Activated T-cell treated with anti-CD3 and anti-CD28 coated beads, Interleukin-2, amount 50 U/mL, for 72 hours (primary cell): ENCODE measurements around the gene ZMAT5. TPM values are rescaled to one million over a fixed set of nuclear protein-coding genes. Genes with fewer than 3 reads are reported as not detected.

ENCODE experiments used
- ATAC-seq, 2 donors: fragments of 150-1000 bp; cut with Tn5 transposase; replicated peaks in 1 of 2; 2 replicates each; pipeline ENCODE4 v1.10.0; 2021; ENCODE audit warnings: moderate library complexity in 2 of 2, mild to moderate bottlenecking in 1 of 2
- DNase-seq, 2 donors: peaks; one replicate each; pipeline ENCODE4 v3.0.0; 2021 to 2022; ENCODE audit warnings: mixed read lengths in 1 of 2
- H3K27ac Mint-ChIP-seq: one replicate; pipeline ENCODE4 v1.8.0; 2022; ENCODE audit warnings: mild to moderate bottlenecking, moderate library complexity, mixed read lengths
- H3K27me3 Mint-ChIP-seq: one replicate; pipeline ENCODE4 v1.8.0; 2022; ENCODE audit warnings: low read depth, mixed read lengths
- H3K36me3 Mint-ChIP-seq, 2 donors: one replicate each; pipeline ENCODE4 v1.8.0; 2022; ENCODE audit warnings: mixed read lengths in 2 of 2, mild to moderate bottlenecking in 1 of 2; ENCODE audit not compliant: insufficient read depth in 2 of 2
- H3K4me1 Mint-ChIP-seq: one replicate; pipeline ENCODE4 v1.8.0; 2022; ENCODE audit warnings: low read depth, mixed read lengths
- H3K4me3 Mint-ChIP-seq, 2 donors: one replicate each; pipeline ENCODE4 v1.8.0; 2022; ENCODE audit warnings: mild to moderate bottlenecking in 2 of 2, mixed read lengths in 2 of 2, moderate library complexity in 2 of 2
- H3K9me3 Mint-ChIP-seq, 2 donors: one replicate each; pipeline ENCODE4 v1.8.0; 2022; ENCODE audit warnings: mixed read lengths in 2 of 2
- total RNA-seq, 2 donors: library from RNA; stranded (reverse); gene quantifications; one replicate each; pipeline ENCODE4 v1.2.3, GENCODE V29; 2022

The ZMAT5 gene
- total RNA-seq, 2 donors from 2014 or later, result 29.1 to 34.4 TPM

DNA sequence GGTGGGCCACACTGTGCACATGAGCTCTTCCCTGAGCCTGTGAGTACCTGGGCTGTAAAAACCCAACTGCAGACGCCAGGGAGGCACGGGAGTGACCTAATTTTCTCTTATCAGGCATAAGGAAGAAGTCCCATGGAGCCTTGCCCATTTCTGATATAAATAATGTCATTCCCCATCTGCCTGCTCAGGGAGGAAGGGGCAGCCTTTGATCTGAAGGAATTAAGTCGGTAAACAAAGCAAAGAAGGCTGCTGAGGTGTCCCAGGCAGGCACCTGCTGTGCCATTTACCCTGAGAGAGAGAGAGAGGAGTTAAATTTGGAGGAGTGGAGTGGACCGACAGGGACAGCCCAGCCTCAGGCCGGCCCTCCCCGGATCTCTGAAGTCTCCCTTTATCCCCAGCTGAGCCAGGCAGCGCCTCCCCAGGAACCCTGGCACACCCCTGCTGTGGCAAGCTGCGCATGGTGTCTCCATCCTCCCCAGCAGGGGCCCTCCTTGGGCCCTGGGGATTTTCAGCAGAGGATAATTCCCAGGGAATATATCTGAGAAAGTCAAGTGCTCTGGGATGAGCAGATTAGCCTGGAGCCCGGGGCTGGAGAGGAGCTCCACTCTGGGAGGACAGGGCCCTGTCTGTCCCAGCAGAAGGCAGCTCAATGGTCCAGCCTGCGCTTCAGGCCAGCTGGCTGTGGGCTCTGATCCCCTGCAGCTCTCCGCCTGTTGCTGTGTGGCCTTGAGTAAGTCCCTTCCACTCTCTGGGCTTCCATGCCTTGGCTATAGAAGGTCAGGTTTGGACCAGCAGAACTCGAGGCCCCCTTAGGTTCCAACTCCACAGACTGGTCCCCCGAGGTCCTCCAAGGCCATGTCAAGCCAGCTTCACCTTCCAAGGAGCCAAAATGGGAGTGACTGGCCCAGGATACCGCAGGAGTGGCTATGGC lies 64.5 kb downstream of the ZMAT5 start:
- DNase-seq, result no peak
- Mint-ChIP-seq H3K27ac (no peak overlapping the region), H3K36me3 (no peaks in the 10 kb centered on the region), H3K27me3 (peaks cover 5% of the 10 kb centered on the region), H3K4me3 (no peak overlapping the region), H3K9me3 (no peaks in the 10 kb centered on the region), H3K4me1 (peaks cover 14% of the 10 kb centered on the region)
- ATAC-seq, result no peak

DNA sequence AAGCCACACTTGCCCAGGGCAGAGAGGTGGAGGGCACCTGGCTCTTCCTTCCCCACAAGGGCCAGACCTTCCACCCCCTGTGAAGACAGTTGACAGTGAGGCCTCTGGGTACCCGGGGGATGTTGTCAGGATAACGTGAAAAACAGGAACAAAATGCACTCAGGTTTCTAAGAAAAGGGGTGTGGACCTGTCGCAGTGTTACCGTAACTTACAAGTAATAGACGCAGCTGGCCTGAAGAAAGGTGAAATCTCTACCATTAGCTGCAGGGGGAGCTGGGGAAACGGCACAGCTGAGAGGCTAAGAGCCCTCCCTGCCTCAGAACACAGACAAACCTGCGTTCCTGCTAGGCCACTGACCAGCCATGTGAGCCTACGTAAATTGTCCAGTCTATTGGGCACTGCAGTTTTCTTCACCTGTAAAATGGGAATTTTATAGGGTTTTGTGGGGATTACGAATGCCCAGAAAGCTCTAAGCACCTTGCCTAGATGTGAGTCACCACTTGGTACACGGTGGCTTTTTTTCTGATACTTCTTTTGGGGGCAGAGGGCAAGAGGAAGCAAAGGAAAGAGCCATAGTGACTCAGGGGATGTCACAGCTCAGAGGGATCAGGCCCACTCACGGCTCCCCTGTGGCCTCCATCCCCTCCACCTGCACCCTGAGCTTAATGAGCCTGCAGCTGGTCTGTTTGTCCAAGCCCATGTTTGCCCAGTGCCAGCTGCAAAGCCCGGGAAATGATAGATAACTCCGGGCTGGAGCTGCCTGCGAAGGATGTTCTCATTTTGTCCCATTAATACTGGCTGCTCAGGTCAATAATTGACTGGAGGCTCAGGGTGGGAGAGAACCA lies 65.4 kb downstream of the ZMAT5 start:
- H3K27ac Mint-ChIP-seq, result no peak overlapping the region
- DNase-seq, result peak; percentile 19 to 21
- H3K4me1 Mint-ChIP-seq, result peaks cover 14% of the 10 kb centered on the region
- H3K27me3 Mint-ChIP-seq, result peaks cover 5% of the 10 kb centered on the region
- H3K4me3 Mint-ChIP-seq, result no peak overlapping the region
- no peaks in the 10 kb centered on the region for H3K9me3 Mint-ChIP-seq
- peak; percentile 49 to 65 for ATAC-seq
- no peaks in the 10 kb centered on the region for H3K36me3 Mint-ChIP-seq

DNA sequence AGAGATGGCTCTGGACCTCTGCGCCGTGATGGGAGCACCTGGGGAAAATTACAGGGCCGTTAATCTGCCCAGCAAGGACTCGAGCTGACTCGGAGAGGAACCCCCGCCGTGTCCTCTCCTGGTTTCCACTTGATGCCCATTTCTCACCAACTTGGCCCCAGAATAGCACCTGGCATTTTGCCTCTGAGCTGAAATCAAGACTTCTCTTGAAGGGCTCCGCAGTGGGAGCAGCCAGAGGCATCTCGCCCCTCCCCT lies 66.0 kb downstream of the ZMAT5 start:
- DNase-seq, result no peak
- no peak for ATAC-seq
- H3K4me1 Mint-ChIP-seq, result peaks cover 14% of the 10 kb centered on the region
- H3K9me3 Mint-ChIP-seq, result no peaks in the 10 kb centered on the region
- no peak overlapping the region for H3K27ac Mint-ChIP-seq
- H3K27me3 Mint-ChIP-seq, result peaks cover 5% of the 10 kb centered on the region
- no peak overlapping the region for H3K4me3 Mint-ChIP-seq
- peaks cover 0 to 2% of the 10 kb centered on the region in 2 donors for H3K36me3 Mint-ChIP-seq

GRCh38 chr22:29700206-29700899 lies 66.5 kb downstream of the ZMAT5 start:
- Mint-ChIP-seq H3K27me3 (peaks cover 5% of the 10 kb centered on the region), H3K4me3 (no peak overlapping the region), H3K27ac (no peak overlapping the region), H3K9me3 (no peaks in the 10 kb centered on the region), H3K4me1 (peaks cover 14% of the 10 kb centered on the region), H3K36me3 (peaks cover 0 to 4% of the 10 kb centered on the region in 2 donors)
- ATAC-seq (no peak), DNase-seq (no peak)

DNA sequence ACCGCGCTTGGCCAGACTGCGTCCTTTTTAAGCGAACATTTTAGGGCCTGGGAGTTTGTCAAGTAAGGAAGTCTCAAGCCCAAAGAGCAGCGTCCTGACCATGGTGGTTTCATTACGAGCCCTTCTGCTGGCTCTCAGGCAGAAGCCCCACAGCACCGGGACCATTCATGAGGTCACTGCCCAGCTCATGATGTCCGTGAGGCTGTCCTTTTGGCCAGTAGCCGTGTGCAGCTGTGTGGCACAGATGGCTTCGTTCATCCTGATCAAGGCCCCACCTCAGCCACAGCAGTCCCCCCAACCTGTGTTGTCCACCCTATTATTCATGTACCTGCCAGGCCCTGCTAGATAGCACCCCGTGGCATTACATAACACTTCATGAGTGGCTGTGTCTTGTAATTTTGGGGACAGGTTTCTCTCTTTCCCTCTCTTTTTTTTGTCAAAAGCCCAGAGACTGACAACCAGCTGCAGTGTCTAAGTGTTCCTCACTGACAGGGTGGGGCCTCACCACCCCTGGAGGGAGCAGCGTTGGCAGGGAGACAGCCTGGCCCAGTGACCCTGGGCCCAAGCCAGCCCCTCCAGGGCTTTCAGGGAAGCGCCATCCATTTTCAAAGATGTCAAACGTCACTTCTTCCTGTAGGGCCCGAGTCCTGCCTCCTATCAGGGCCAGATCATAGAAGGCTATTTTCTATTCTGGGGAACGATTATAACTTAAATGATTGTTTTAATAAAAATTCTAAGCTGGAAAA lies 68.8 kb downstream of the ZMAT5 start:
- H3K4me1 Mint-ChIP-seq, result peaks cover 14% of the 10 kb centered on the region
- no peak overlapping the region for H3K27ac Mint-ChIP-seq
- no peaks in the 10 kb centered on the region for H3K9me3 Mint-ChIP-seq
- H3K36me3 Mint-ChIP-seq, result peaks cover 0 to 4% of the 10 kb centered on the region in 2 donors
- no peak overlapping the region for H3K4me3 Mint-ChIP-seq
- H3K27me3 Mint-ChIP-seq, result peaks cover 5% of the 10 kb centered on the region
- no peak for DNase-seq
- ATAC-seq, result no peak

GRCh38 chr22:29695129-29695926 lies 71.5 kb downstream of the ZMAT5 start:
- H3K27me3 Mint-ChIP-seq, result no peaks in the 10 kb centered on the region
- H3K9me3 Mint-ChIP-seq, result no peaks in the 10 kb centered on the region
- DNase-seq, result no peak
- H3K27ac Mint-ChIP-seq, result no peak overlapping the region
- ATAC-seq, result no peak
- H3K36me3 Mint-ChIP-seq, result peaks cover 0 to 4% of the 10 kb centered on the region in 2 donors
- no peaks in the 10 kb centered on the region for H3K4me1 Mint-ChIP-seq
- no peak overlapping the region for H3K4me3 Mint-ChIP-seq

GRCh38 chr22:29693671-29694070 lies 73.1 kb downstream of the ZMAT5 start:
- no peak overlapping the region for H3K27ac Mint-ChIP-seq
- no peaks in the 10 kb centered on the region for H3K27me3 Mint-ChIP-seq
- H3K4me3 Mint-ChIP-seq, result no peak overlapping the region
- ATAC-seq (no peak), DNase-seq (no peak)
- H3K4me1 Mint-ChIP-seq, result peaks cover 5% of the 10 kb centered on the region
- peaks cover 0 to 4% of the 10 kb centered on the region in 2 donors for H3K36me3 Mint-ChIP-seq
- no peaks in the 10 kb centered on the region for H3K9me3 Mint-ChIP-seq

DNA sequence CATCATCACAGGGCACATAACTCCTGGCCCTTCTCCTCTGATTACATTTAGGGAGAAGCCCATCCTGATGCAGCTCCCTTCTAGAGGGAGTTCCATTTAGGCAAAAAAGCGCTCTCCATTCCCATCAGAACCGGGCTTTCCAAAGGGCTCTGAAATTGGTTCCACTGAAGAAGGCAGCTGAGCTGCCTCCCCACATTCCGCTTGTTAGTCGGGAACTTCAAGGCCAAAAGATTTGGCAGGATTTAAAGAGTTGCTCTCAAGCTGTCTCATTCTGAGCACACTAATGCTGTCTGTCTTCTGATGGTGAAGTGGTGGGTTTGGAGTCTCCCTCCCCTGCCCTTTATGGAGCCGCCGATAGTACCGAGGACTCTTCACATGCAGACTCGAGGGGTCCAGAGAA lies 73.6 kb downstream of the ZMAT5 start:
- H3K4me3 Mint-ChIP-seq, result no peak overlapping the region
- DNase-seq, result no peak
- ATAC-seq, result no peak
- no peaks in the 10 kb centered on the region for H3K27me3 Mint-ChIP-seq
- H3K9me3 Mint-ChIP-seq, result no peaks in the 10 kb centered on the region
- H3K27ac Mint-ChIP-seq, result no peak overlapping the region
- H3K36me3 Mint-ChIP-seq, result peaks cover 0 to 4% of the 10 kb centered on the region in 2 donors
- H3K4me1 Mint-ChIP-seq, result peaks cover 5% of the 10 kb centered on the region

GRCh38 chr22:29692327-29692640 lies 74.5 kb downstream of the ZMAT5 start:
- H3K4me3 Mint-ChIP-seq, result no peak overlapping the region
- no peaks in the 10 kb centered on the region for H3K9me3 Mint-ChIP-seq
- DNase-seq, result no peak

DNA sequence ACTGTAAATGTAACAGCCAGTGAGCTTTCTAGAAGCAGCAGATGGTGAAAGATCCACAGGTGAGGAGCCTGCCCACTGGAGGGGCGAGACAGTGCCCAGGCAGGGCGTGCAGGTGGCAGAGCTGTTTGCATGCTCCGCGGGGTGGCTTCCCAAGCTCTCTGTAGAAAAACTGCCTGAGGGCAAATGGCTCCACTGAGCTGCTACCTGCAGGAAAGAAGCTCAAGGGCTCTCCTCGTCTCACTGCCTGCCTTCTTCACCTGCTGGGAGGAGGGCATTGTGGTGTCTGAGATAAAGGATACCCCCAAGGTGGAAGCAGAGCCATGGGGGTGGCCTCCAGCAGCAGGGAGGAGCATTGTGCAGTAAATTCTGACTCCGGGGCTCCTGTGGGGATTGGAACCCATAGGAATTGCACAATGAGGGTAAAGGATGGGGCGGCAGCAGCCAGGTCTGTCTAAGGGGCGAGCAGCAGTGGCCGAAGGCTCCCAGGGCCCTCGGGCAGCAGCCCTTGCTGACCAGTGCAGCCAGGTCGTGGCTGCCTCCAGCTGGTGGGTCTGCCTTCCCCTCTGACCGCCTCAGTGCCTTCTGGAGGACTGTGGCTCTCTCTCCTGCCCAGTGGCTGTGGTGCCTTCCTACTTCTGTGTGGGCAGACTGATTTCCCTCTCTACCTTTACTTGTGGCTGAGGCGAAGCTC lies 75.0 kb downstream of the ZMAT5 start:
- ATAC-seq (no peak), DNase-seq (no peak)
- H3K9me3 Mint-ChIP-seq, result no peaks in the 10 kb centered on the region
- no peaks in the 10 kb centered on the region for H3K27me3 Mint-ChIP-seq
- H3K36me3 Mint-ChIP-seq, result peaks cover 0 to 4% of the 10 kb centered on the region in 2 donors
- peaks cover 5% of the 10 kb centered on the region for H3K4me1 Mint-ChIP-seq
- H3K4me3 Mint-ChIP-seq, result no peak overlapping the region
- H3K27ac Mint-ChIP-seq, result no peak overlapping the region

More at GRCh38 chr22:29692327-29692640, 74.5 kb downstream of the ZMAT5 start:
- H3K27me3 Mint-ChIP-seq, result no peaks in the 10 kb centered on the region
- H3K36me3 Mint-ChIP-seq, result peaks cover 0 to 4% of the 10 kb centered on the region in 2 donors
- ATAC-seq, result no peak
- peaks cover 5% of the 10 kb centered on the region for H3K4me1 Mint-ChIP-seq
- H3K27ac Mint-ChIP-seq, result no peak overlapping the region

GRCh38 chr22:29690476-29690875 lies 76.3 kb downstream of the ZMAT5 start:
- no peak overlapping the region for H3K27ac Mint-ChIP-seq
- no peaks in the 10 kb centered on the region for H3K36me3 Mint-ChIP-seq
- no peaks in the 10 kb centered on the region for H3K27me3 Mint-ChIP-seq
- no peak for ATAC-seq
- peaks cover 5% of the 10 kb centered on the region for H3K4me1 Mint-ChIP-seq
- H3K9me3 Mint-ChIP-seq, result no peaks in the 10 kb centered on the region
- no peak overlapping the region for H3K4me3 Mint-ChIP-seq
- no peak for DNase-seq

- H3K36me3 Mint-ChIP-seq, result no peaks in the 10 kb centered on the region
- no peak overlapping the region for H3K27ac Mint-ChIP-seq
- DNase-seq (peak; percentile 32 to 42), ATAC-seq (no peak)
- peaks cover 5% of the 10 kb centered on the region for H3K4me1 Mint-ChIP-seq
- no peaks in the 10 kb centered on the region for H3K9me3 Mint-ChIP-seq
- no peak overlapping the region for H3K4me3 Mint-ChIP-seq
- H3K27me3 Mint-ChIP-seq, result no peaks in the 10 kb centered on the region
Observed at GRCh38 chr22:29689880-29690213, 77.0 kb downstream of the ZMAT5 start.
